HepG2 (cell line): ENCODE measurements around the gene ABAT. TPM values are rescaled to one million over a fixed set of nuclear protein-coding genes. Genes with fewer than 3 reads are reported as not detected.

Experiments used
- ATAC-seq: fragments of 200-7000 bp; cut with Tn5 transposase; 3 replicates; pipeline ENCODE4 v1.9.1; 2020; ENCODE audit warnings: mild to moderate bottlenecking, moderate library complexity
- BruUV-seq: library from RNA; stranded (reverse); fragments of 400-500 nt; replicated peaks from 2 replicates; lab custom pipeline; 2021; lab: Mats Ljungman, UMichigan
- CTCF ChIA-PET: fragments of 300-600 bp; formaldehyde crosslinking; extraction: SDS; loops from one replicate; lab custom pipeline; 2021; ENCODE audit warnings: low total read pairs, inconsistent platforms, low intra/inter-chr PET ratio; lab: Yijun Ruan, JAX
- POLR2A ChIA-PET: fragments of 350-600 bp; sonication (Branson Sonifier 250); formaldehyde crosslinking; loops from one replicate; lab custom pipeline; 2020; ENCODE audit warnings: antibody characterized with exemption, inconsistent platforms; lab: Yijun Ruan, JAX
- DNase-seq: peaks from one replicate; pipeline ENCODE4 v3.0.0-alpha.2; 2015; ENCODE audit warnings: low spot score
- FAIRE-seq: peaks from 3 replicates; lab custom pipeline; 2011; peaks lifted over from hg19 to GRCh38; lab: Jason Lieb, UNC
- H2AFZ ChIP-seq: one replicate; pipeline ENCODE4 v1.6.1; 2011; ENCODE audit warnings: low read length, inconsistent platforms
- H3K27ac ChIP-seq: fragments of 300-600 bp; 3 replicates; pipeline ENCODE4 v1.8.0; 2011; ENCODE audit warnings: mixed run types, mild to moderate bottlenecking, mixed read lengths, low read length, inconsistent platforms; ENCODE audit not compliant: insufficient read depth; ENCODE audit errors: extremely low read length
- H3K27me3 ChIP-seq, 2 experiments: fragments of 200-600 bp in 1 of 2; 2 replicates in 1 of 2; 3 replicates in 1 of 2; pipeline versions ENCODE4 v1.6.0 to v1.8.0; 2011; ENCODE audit warnings: low read length in 2 of 2, mild to moderate bottlenecking in 2 of 2, moderate library complexity in 2 of 2, inconsistent platforms in 1 of 2; ENCODE audit not compliant: insufficient read depth in 2 of 2, control insufficient read depth in 1 of 2
- H3K36me3 ChIP-seq, 2 experiments: fragments of 200-600 bp in 1 of 2; replicated peaks in 1 of 2; 2 replicates in 1 of 2; 3 replicates in 1 of 2; pipeline versions ENCODE4 v1.5.1 to v1.8.0; 2011; ENCODE audit warnings: low read length in 2 of 2, inconsistent platforms in 1 of 2; ENCODE audit not compliant: insufficient read depth in 2 of 2, control insufficient read depth in 1 of 2
- H3K4me1 ChIP-seq: 2 replicates; pipeline ENCODE4 v1.5.1; 2012; ENCODE audit warnings: low read length, inconsistent platforms; ENCODE audit not compliant: insufficient read depth
- H3K4me2 ChIP-seq: 2 replicates; pipeline ENCODE4 v1.6.0; 2011; ENCODE audit warnings: low read depth, low read length, inconsistent platforms
- H3K4me3 ChIP-seq, 3 experiments: fragments of 200-600 bp in 1 of 3; sonication (generic), shearing (Covaris generic) in 1 of 3; replicated peaks in 1 of 3; 2 replicates each; pipeline ENCODE4 v1.5.1; 2011 to 2016; ENCODE audit warnings: low read length in 3 of 3, inconsistent platforms in 2 of 3, low read depth in 2 of 3, mild to moderate bottlenecking in 2 of 3, control low read depth in 1 of 3, mixed read lengths in 1 of 3; ENCODE audit not compliant: insufficient read depth in 1 of 3
- H3K79me2 ChIP-seq: one replicate; pipeline ENCODE4 v1.6.1; 2011; ENCODE audit warnings: low read length, inconsistent platforms; ENCODE audit not compliant: insufficient read depth
- H3K9ac ChIP-seq: 2 replicates; pipeline ENCODE4 v1.6.0; 2011; ENCODE audit warnings: mild to moderate bottlenecking, low read depth, low read length, inconsistent platforms; ENCODE audit not compliant: insufficient read depth
- H3K9me3 ChIP-seq: 2 replicates; pipeline ENCODE4 v1.5.1; 2012; ENCODE audit warnings: mild to moderate bottlenecking, low read length
- H4K20me1 ChIP-seq: 2 replicates; pipeline ENCODE4 v1.6.0; 2011; ENCODE audit warnings: inconsistent platforms, mild to moderate bottlenecking, low read length, moderate library complexity; ENCODE audit not compliant: insufficient read depth
- ATF7-NPFF ChIP-seq: sonication (generic); formaldehyde crosslinking; IDR thresholded peaks from 2 replicates; pipeline ENCODE4 v1.8.1; 2023; ENCODE audit warnings: mild to moderate bottlenecking, low read depth, missing genetic modification reagents, moderate library complexity
- FOXK1 ChIP-seq: sonication (generic); formaldehyde crosslinking; IDR thresholded peaks from 2 replicates; pipeline ENCODE4 v1.4.0; 2020; ENCODE audit warnings: low read depth, missing genetic modification reagents, borderline replicate concordance
- GFI1 ChIP-seq: sonication (generic); formaldehyde crosslinking; IDR thresholded peaks from 2 replicates; pipeline ENCODE4 v1.5.0; 2020; ENCODE audit warnings: missing genetic modification reagents, mild to moderate bottlenecking, borderline replicate concordance
- PTBP1 ChIP-seq: fragments of 200-400 bp; formaldehyde crosslinking; IDR thresholded peaks from 2 replicates; pipeline ENCODE4 v1.6.1; 2018; ENCODE audit warnings: low read length, low read depth; ENCODE audit not compliant: poor library complexity, severe bottlenecking
- SOX6 ChIP-seq, 2 experiments: fragments of 450-650 bp in 1 of 2; sonication (generic) in 1 of 2; formaldehyde crosslinking in 1 of 2; IDR thresholded peaks; 2 replicates each; pipeline versions ENCODE4 v1.4.0 to v1.6.1; 2017 to 2020; ENCODE audit warnings: antibody characterized with exemption in 1 of 2, mild to moderate bottlenecking in 1 of 2, missing genetic modification reagents in 1 of 2
- SP5 ChIP-seq: IDR thresholded peaks from 2 replicates; pipeline ENCODE4 v1.6.1; 2016; ENCODE audit warnings: low read depth, borderline replicate concordance
- STAT5B ChIP-seq: sonication (generic); formaldehyde crosslinking; IDR thresholded peaks from 2 replicates; pipeline ENCODE4 v1.4.0; 2020; ENCODE audit warnings: missing genetic modification reagents
- ZNF138 ChIP-seq: sonication (generic); formaldehyde crosslinking; IDR thresholded peaks from 2 replicates; pipeline ENCODE4 v1.5.0; 2020; ENCODE audit warnings: mild to moderate bottlenecking, low read depth, missing genetic modification reagents
- ZNF460 ChIP-seq: sonication (generic); formaldehyde crosslinking; IDR thresholded peaks from 2 replicates; pipeline ENCODE4 v1.5.1; 2020; ENCODE audit warnings: missing genetic modification reagents, mild to moderate bottlenecking, borderline replicate concordance
- ZNF577 ChIP-seq: sonication (generic); formaldehyde crosslinking; IDR thresholded peaks from 2 replicates; pipeline ENCODE4 v1.4.0; 2020; ENCODE audit warnings: mild to moderate bottlenecking, low read depth, missing genetic modification reagents, borderline replicate concordance
- ZNF615 ChIP-seq: sonication (generic); formaldehyde crosslinking; IDR thresholded peaks from 2 replicates; pipeline ENCODE4 v1.5.0; 2020; ENCODE audit warnings: mild to moderate bottlenecking, missing genetic modification reagents, borderline replicate concordance
- WGBS: methylation state at CpG from one replicate; pipeline ENCODE4 v1.1.6; 2017; ENCODE audit warnings: low lambda C conversion rate; 5-methylcytosine and 5-hydroxymethylcytosine counted together
- in situ Hi-C: cut with HindIII; loops from 2 replicates; pipeline ENCODE4 v1.10.0; 2017; ENCODE audit warnings: low pct_unique_long_range_greater_than_20kb; ENCODE audit not compliant: extremely low pct_ligation_motif_present
- intact Hi-C: fragments of 100-400 bp; cut with micrococcal nuclease; formaldehyde crosslinking; loops from one replicate; pipeline ENCODE4 v1.10.0; 2022; ENCODE audit not compliant: unreplicated experiment
- polyA plus RNA-seq, 8 experiments: library from polyadenylated mRNA; depleted of rRNA in 3 of 8; stranded (reverse) in 7 of 8; unstranded in 1 of 8; fragments of >200 nt; fragmentation: Illumina TruSeq in 4 of 8; extraction: Trizol in 4 of 8; gene quantifications; 2 replicates each; pipeline versions ENCODE4 v1.2.1 to v1.2.3, GENCODE V29; 2011 to 2016; ENCODE audit warnings: low read depth in 4 of 8, missing spikeins in 1 of 8, mixed read lengths in 1 of 8; ENCODE audit not compliant: insufficient read depth in 1 of 8
- total RNA-seq, 5 experiments: library from RNA; depleted of rRNA; stranded (reverse); fragments of >200 nt; fragmentation: Illumina TruSeq; extraction: Trizol; gene quantifications; 2 replicates each; pipeline ENCODE4 v1.2.3, GENCODE V29; 2016; ENCODE audit warnings: low read depth in 1 of 5
- TF ChIP-seq, protein P1 (sequence below): sonication (generic); formaldehyde crosslinking; IDR thresholded peaks from 2 replicates; pipeline ENCODE4 v1.4.0; 2020; ENCODE audit warnings: mild to moderate bottlenecking, missing genetic modification reagents
- TF ChIP-seq, protein P2 (sequence below): sonication (generic); formaldehyde crosslinking; IDR thresholded peaks from 2 replicates; pipeline ENCODE4 v1.9.0; 2021; ENCODE audit warnings: missing genetic modification reagents, borderline replicate concordance
- TF ChIP-seq, protein P3 (sequence below): sonication (generic); formaldehyde crosslinking; IDR thresholded peaks from 2 replicates; pipeline ENCODE4 v1.8.0; 2022; ENCODE audit warnings: mild to moderate bottlenecking, missing genetic modification reagents
- TF ChIP-seq, protein P4 (sequence below), 2 experiments: sonication (generic) in 1 of 2; formaldehyde crosslinking in 1 of 2; IDR thresholded peaks; 2 replicates each; pipeline versions ENCODE4 v1.5.1 to v1.6.1; 2011 to 2020; ENCODE audit warnings: borderline replicate concordance in 1 of 2, low read depth in 1 of 2, low read length in 1 of 2, mild to moderate bottlenecking in 1 of 2, missing genetic modification reagents in 1 of 2, moderate library complexity in 1 of 2

The ABAT gene
- total and polyA plus RNA-seq, 2 of the 13 experiments (the other 11 are each of a cell fraction or from before 2014, with no cell fraction given), result 47.6 to 97.3 TPM

DNA sequence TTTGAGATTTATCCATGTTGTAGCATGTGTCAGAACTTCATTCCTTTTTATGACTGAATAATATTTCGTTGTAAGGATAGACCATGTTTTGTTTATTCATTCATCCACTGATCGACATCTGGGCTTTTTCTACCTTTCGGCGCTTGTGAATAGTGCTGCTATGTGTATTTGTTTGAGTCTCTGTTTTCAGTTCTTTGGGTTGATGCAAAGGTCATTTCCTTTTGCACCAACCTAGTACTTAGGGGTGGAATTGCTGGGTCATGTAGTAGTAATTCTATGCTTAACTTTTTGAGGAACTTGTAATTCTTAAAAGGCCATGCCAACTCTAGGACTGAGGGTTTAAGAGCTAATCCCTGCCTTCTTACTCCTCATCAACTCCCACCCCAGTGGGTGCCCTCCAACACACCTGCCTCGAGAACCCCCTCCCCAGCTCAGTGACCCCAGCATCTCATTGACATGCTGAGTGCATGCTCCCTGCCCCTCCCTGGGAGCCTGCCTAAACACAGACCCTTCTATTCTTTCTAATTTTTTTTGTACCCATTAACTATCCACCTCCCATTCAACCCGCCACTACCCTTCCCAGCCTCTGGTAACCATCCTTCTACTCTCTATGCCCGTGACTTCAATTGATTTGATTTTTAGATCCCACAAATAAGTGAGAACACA lies 51.2 kb downstream of the ABAT start:
- peaks cover 43% of the 10 kb centered on the region for H3K4me1 ChIP-seq
- no peak overlapping the region for H3K9ac ChIP-seq
- H3K9me3 ChIP-seq, result no peaks in the 10 kb centered on the region
- no peaks in the 10 kb centered on the region for H3K27me3 ChIP-seq
- DNase-seq, result peak; percentile 64
- peaks cover 5 to 12% of the 10 kb centered on the region in 2 experiments; a peak in 2 of 5 replicates for H3K36me3 ChIP-seq
- in situ Hi-C loops, result no loop called here
- no TSS peak for BruUV-seq
- H2AFZ ChIP-seq, result no peak overlapping the region
- H4K20me1 ChIP-seq, result no peaks in the 10 kb centered on the region
- WGBS, result 44% methylated on average over 6 of the region's 7 CpGs
- peak; percentile 32 for FAIRE-seq
- CTCF ChIA-PET, result no interaction called here
- peak; percentile 85 for ATAC-seq
- POLR2A ChIA-PET, result interaction anchor here (1.0 to 1.1 kb wide), 2 partner anchors 15 to 62 kb away, joined by 3 read pairs; no protein-coding TSS in a partner anchor
- peak overlapping the region; percentile 62 for H3K4me2 ChIP-seq
- peak overlapping the region; percentile 53 for H3K27ac ChIP-seq
- intact Hi-C loops, result no loop called here
- no peak overlapping the region; a peak in 1 of 6 replicates for H3K4me3 ChIP-seq
- H3K79me2 ChIP-seq, result peaks cover 2% of the 10 kb centered on the region
- TF ChIP-seq ATF7-NPFF (CRISPR knock-in tag) (no peak), SP5 (CRISPR knock-in tag) (no peak), GFI1 (no peak), ZNF615 (CRISPR knock-in tag) (no peak), ZNF138 (CRISPR knock-in tag) (no peak), ZNF460 (no peak), FOXK1 (CRISPR knock-in tag) (peak; percentile 63; the same call in 1 of the 2 replicates), SOX6 (IDR thresholded peaks at IDR 0.05) (no peak), SOX6 (CRISPR knock-in tag; IDR thresholded peaks at IDR 0.05) (peak; percentile 63), ZNF577 (CRISPR knock-in tag) (no peak), PTBP1 (no peak), STAT5B (no peak)
- TF ChIP-seq, protein P1, sequence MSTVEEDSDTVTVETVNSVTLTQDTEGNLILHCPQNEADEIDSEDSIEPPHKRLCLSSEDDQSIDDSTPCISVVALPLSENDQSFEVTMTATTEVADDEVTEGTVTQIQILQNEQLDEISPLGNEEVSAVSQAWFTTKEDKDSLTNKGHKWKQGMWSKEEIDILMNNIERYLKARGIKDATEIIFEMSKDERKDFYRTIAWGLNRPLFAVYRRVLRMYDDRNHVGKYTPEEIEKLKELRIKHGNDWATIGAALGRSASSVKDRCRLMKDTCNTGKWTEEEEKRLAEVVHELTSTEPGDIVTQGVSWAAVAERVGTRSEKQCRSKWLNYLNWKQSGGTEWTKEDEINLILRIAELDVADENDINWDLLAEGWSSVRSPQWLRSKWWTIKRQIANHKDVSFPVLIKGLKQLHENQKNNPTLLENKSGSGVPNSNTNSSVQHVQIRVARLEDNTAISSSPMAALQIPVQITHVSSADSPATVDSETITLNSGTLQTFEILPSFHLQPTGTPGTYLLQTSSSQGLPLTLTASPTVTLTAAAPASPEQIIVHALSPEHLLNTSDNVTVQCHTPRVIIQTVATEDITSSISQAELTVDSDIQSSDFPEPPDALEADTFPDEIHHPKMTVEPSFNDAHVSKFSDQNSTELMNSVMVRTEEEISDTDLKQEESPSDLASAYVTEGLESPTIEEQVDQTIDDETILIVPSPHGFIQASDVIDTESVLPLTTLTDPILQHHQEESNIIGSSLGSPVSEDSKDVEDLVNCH (CRISPR knock-in tag), result no peak
- TF ChIP-seq, protein P2, sequence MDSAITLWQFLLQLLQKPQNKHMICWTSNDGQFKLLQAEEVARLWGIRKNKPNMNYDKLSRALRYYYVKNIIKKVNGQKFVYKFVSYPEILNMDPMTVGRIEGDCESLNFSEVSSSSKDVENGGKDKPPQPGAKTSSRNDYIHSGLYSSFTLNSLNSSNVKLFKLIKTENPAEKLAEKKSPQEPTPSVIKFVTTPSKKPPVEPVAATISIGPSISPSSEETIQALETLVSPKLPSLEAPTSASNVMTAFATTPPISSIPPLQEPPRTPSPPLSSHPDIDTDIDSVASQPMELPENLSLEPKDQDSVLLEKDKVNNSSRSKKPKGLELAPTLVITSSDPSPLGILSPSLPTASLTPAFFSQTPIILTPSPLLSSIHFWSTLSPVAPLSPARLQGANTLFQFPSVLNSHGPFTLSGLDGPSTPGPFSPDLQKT (CRISPR knock-in tag), result no peak
- TF ChIP-seq, protein P3, sequence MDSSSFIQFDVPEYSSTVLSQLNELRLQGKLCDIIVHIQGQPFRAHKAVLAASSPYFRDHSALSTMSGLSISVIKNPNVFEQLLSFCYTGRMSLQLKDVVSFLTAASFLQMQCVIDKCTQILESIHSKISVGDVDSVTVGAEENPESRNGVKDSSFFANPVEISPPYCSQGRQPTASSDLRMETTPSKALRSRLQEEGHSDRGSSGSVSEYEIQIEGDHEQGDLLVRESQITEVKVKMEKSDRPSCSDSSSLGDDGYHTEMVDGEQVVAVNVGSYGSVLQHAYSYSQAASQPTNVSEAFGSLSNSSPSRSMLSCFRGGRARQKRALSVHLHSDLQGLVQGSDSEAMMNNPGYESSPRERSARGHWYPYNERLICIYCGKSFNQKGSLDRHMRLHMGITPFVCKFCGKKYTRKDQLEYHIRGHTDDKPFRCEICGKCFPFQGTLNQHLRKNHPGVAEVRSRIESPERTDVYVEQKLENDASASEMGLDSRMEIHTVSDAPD (CRISPR knock-in tag), result no peak
- TF ChIP-seq, protein P4, sequence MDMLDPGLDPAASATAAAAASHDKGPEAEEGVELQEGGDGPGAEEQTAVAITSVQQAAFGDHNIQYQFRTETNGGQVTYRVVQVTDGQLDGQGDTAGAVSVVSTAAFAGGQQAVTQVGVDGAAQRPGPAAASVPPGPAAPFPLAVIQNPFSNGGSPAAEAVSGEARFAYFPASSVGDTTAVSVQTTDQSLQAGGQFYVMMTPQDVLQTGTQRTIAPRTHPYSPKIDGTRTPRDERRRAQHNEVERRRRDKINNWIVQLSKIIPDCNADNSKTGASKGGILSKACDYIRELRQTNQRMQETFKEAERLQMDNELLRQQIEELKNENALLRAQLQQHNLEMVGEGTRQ (IDR thresholded peaks at IDR 0.05; ENCODE audit: low read depth, low read length), result no peak
- TF ChIP-seq, protein P4 (CRISPR knock-in tag; IDR thresholded peaks at IDR 0.05; ENCODE audit: borderline replicate concordance), result no peak
